K562 (cell line): ENCODE results near the gene SCAMP1. TPM values are rescaled to one million over a fixed set of nuclear protein-coding genes. Genes with fewer than 3 reads are reported as not detected.
A peak's percentile ranks its signal among the peaks of the same experiment; 100 is the strongest.

ENCODE experiments used
- BRD4 ChIP-seq: fragments of 200-600 bp; sonication (generic); IDR thresholded peaks from 2 replicates; pipeline ENCODE4 v1.6.1; 2017; ENCODE audit warnings: inconsistent platforms
- CBX5 ChIP-seq: IDR thresholded peaks from 2 replicates; pipeline ENCODE4 v1.6.1; 2014; ENCODE audit warnings: low read depth, borderline replicate concordance
- CHD4 ChIP-seq: fragments of 200-600 bp; sonication (generic); IDR thresholded peaks from 3 replicates; pipeline ENCODE4 v1.6.1; 2012; ENCODE audit warnings: low read depth, mild to moderate bottlenecking, mixed read lengths, low read length, inconsistent platforms; ENCODE audit not compliant: insufficient read depth, insufficient replicate concordance, poor library complexity, severe bottlenecking
- CSDE1 ChIP-seq, 2 experiments: fragments of 450-650 bp; IDR thresholded peaks; 2 replicates each; pipeline ENCODE4 v1.6.1; 2016; ENCODE audit warnings: mild to moderate bottlenecking in 1 of 2
- HNRNPH1 ChIP-seq: fragments of 200-400 bp; formaldehyde crosslinking; optimal IDR thresholded peaks from 2 replicates; pipeline ENCODE3; 2017; ENCODE audit warnings: low read depth, mild to moderate bottlenecking, low read length, moderate library complexity
- NFRKB ChIP-seq: fragments of 450-650 bp; IDR thresholded peaks from 2 replicates; pipeline ENCODE4 v1.6.1; 2016; ENCODE audit warnings: low read depth
- PURB ChIP-seq: sonication (generic); formaldehyde crosslinking; IDR thresholded peaks from 2 replicates; pipeline ENCODE4 v1.9.0; 2021; ENCODE audit warnings: low read depth, mild to moderate bottlenecking, missing genetic modification reagents
- SMAD1 ChIP-seq: fragments of 150-350 bp; IDR thresholded peaks from 2 replicates; pipeline ENCODE4 v1.6.1; 2014; ENCODE audit warnings: low read length, low read depth; ENCODE audit not compliant: partially characterized antibody
- SREBF1 ChIP-seq: fragments of 150-350 bp; IDR thresholded peaks from 2 replicates; pipeline ENCODE4 v1.6.1; 2014; ENCODE audit warnings: antibody characterized with exemption, low read depth, low read length, borderline replicate concordance
- TCF7L2 ChIP-seq: fragments of 150-350 bp; IDR thresholded peaks from 2 replicates; pipeline ENCODE4 v1.6.1; 2016; ENCODE audit warnings: low read depth, mild to moderate bottlenecking, low read length, moderate library complexity
- XRCC5 ChIP-seq: fragments of 200-400 bp; formaldehyde crosslinking; IDR thresholded peaks from 2 replicates; pipeline ENCODE4 v1.6.1; 2017; ENCODE audit warnings: low read depth, mild to moderate bottlenecking, low read length
- YY1 ChIP-seq, 3 experiments: IDR thresholded peaks; 2 replicates each; pipeline ENCODE4 v1.6.1; 2011; ENCODE audit warnings: low read length in 2 of 3, mild to moderate bottlenecking in 2 of 3, moderate library complexity in 2 of 3, borderline replicate concordance in 1 of 3, control low read depth in 1 of 3, low read depth in 1 of 3; ENCODE audit not compliant: insufficient read depth in 3 of 3, insufficient replicate concordance in 2 of 3, control insufficient read depth in 1 of 3, insufficient read length in 1 of 3; ENCODE audit errors: extremely low read depth in 1 of 3
- ZKSCAN1 ChIP-seq: fragments of 150-350 bp; IDR thresholded peaks from 2 replicates; pipeline ENCODE4 v1.6.1; 2016; ENCODE audit warnings: low read depth, low read length
- ZNF551 ChIP-seq: fragments of 250-450 bp; sonication (Bioruptor Pico); IDR thresholded peaks from 2 replicates; pipeline ENCODE4 v1.5.0; 2021; ENCODE audit warnings: mild to moderate bottlenecking, moderate library complexity
- ZNF764 ChIP-seq: fragments of 250-450 bp; sonication (Bioruptor Pico); IDR thresholded peaks from 2 replicates; pipeline ENCODE4 v1.4.0; 2020; ENCODE audit warnings: low read depth, mild to moderate bottlenecking, moderate library complexity
- ZZZ3 ChIP-seq: fragments of 450-650 bp; IDR thresholded peaks from 2 replicates; pipeline ENCODE4 v1.6.1; 2016; ENCODE audit warnings: antibody characterized with exemption, mild to moderate bottlenecking, moderate library complexity
- polyA plus RNA-seq, 8 experiments: library from polyadenylated mRNA; depleted of rRNA in 4 of 8; stranded (reverse) in 5 of 8; unstranded in 3 of 8; fragments of >200 nt; fragmentation: Nextera tagmentation in 2 of 8; fragmentation: Illumina TruSeq in 1 of 8; extraction: Ambion mirVana in 2 of 8; extraction: Trizol in 1 of 8; gene quantifications; 2 replicates each; pipeline versions ENCODE4 v1.2.1 to v1.2.3, GENCODE V29; 2011 to 2014; ENCODE audit warnings: inconsistent platforms in 1 of 8, missing spikeins in 1 of 8
- total RNA-seq, 7 experiments: library from RNA; depleted of rRNA in 6 of 7; stranded (reverse); fragments of >200 nt in 6 of 7; fragmentation: Illumina TruSeq in 2 of 7; extraction: Trizol in 2 of 7; gene quantifications; 2 replicates each; pipeline versions ENCODE4 v1.2.1 to v1.2.3, GENCODE V29; 2011 to 2021; ENCODE audit warnings: low replicate concordance in 1 of 7
- TF ChIP-seq, protein P1 (sequence below): sonication (generic); formaldehyde crosslinking; IDR thresholded peaks from 2 replicates; pipeline ENCODE4 v1.8.0; 2022; ENCODE audit warnings: mild to moderate bottlenecking, missing genetic modification reagents
- TF ChIP-seq, protein P2 (sequence below): fragments of 450-650 bp; IDR thresholded peaks from 2 replicates; pipeline ENCODE4 v1.6.1; 2014; ENCODE audit warnings: low read depth, mild to moderate bottlenecking, moderate library complexity, borderline replicate concordance
- TF ChIP-seq, protein P3 (sequence below): fragments of 250-450 bp; sonication (Bioruptor Pico); IDR thresholded peaks from 2 replicates; pipeline ENCODE4 v1.8.0; 2022; ENCODE audit warnings: moderate library complexity, mild to moderate bottlenecking, inconsistent platforms
- TF ChIP-seq, protein P4 (sequence below): fragments of 150-350 bp; IDR thresholded peaks from 2 replicates; pipeline ENCODE4 v1.6.1; 2014; ENCODE audit warnings: low read depth, mild to moderate bottlenecking, low read length, borderline replicate concordance

The SCAMP1 gene
- total and polyA plus RNA-seq, 9 of the 15 experiments (the other 6 are each of a cell fraction or from before 2014, with no cell fraction given): 5.4 to 23.9 (median 13.8) TPM

DNA sequence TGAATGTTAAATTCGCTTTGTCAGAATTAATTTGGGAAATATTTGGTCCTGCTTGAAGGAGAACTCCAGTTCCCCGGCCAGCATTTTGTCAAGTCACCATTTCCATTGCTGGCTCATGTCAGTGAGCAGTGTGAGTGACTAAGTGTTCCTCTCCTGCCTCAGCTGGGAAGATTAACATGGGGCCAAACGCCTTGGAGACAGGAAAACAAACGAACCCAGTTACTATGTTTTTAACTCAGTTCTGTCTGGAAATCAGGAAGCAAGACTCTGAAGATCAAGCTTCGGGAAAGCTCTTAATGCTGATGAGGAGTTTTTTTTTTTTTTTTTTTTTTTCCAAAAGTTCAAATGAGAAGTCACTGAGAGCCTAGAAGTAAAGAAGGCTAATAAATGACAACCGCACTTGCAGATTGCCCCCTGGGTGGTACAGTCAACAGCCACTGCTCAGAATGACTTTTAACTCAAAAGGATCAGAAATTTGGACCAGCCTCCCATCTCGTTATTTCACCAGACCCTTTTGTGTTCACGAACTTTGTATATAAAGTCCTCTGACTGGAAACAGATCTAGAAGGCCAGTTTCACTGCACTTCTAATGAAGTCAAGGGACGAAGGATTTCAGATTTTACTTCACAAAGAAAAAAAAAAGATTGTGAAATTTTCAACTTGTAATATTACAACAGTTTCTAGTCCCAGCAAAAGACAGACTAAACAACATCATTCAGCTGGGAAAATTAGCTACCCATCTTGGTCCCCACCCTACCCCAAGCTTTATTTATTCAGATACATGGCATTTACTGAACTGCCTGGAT lies 166.8 kb downstream of the SCAMP1 start (continued):
- TF ChIP-seq XRCC5: no peak
- no peak for TF ChIP-seq CHD4
- TF ChIP-seq, protein P1, sequence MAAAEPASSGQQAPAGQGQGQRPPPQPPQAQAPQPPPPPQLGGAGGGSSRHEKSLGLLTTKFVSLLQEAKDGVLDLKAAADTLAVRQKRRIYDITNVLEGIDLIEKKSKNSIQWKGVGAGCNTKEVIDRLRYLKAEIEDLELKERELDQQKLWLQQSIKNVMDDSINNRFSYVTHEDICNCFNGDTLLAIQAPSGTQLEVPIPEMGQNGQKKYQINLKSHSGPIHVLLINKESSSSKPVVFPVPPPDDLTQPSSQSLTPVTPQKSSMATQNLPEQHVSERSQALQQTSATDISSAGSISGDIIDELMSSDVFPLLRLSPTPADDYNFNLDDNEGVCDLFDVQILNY (CRISPR knock-in tag): no peak
- peak in 1 of 3 experiments; percentile 77 for TF ChIP-seq YY1 (IDR thresholded peaks at IDR 0.05; ENCODE audit: borderline replicate concordance in 1 of 3, control insufficient read depth in 1 of 3, extremely low read depth in 1 of 3, insufficient read depth in 3 of 3, insufficient read length in 1 of 3, insufficient replicate concordance in 2 of 3, low read depth in 1 of 3, low read length in 2 of 3)
- TF ChIP-seq, protein P2, sequence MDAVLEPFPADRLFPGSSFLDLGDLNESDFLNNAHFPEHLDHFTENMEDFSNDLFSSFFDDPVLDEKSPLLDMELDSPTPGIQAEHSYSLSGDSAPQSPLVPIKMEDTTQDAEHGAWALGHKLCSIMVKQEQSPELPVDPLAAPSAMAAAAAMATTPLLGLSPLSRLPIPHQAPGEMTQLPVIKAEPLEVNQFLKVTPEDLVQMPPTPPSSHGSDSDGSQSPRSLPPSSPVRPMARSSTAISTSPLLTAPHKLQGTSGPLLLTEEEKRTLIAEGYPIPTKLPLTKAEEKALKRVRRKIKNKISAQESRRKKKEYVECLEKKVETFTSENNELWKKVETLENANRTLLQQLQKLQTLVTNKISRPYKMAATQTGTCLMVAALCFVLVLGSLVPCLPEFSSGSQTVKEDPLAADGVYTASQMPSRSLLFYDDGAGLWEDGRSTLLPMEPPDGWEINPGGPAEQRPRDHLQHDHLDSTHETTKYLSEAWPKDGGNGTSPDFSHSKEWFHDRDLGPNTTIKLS: no peak
- no peak for TF ChIP-seq HNRNPH1
- TF ChIP-seq TCF7L2: no peak
- no peak for TF ChIP-seq ZZZ3
- no peak for TF ChIP-seq CSDE1 (IDR thresholded peaks at IDR 0.05)
- TF ChIP-seq, protein P3, sequence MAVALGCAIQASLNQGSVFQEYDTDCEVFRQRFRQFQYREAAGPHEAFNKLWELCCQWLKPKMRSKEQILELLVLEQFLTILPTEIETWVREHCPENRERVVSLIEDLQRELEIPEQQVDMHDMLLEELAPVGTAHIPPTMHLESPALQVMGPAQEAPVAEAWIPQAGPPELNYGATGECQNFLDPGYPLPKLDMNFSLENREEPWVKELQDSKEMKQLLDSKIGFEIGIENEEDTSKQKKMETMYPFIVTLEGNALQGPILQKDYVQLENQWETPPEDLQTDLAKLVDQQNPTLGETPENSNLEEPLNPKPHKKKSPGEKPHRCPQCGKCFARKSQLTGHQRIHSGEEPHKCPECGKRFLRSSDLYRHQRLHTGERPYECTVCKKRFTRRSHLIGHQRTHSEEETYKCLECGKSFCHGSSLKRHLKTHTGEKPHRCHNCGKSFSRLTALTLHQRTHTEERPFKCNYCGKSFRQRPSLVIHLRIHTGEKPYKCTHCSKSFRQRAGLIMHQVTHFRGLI (CRISPR knock-in tag): no peak
- TF ChIP-seq ZNF764 (CRISPR knock-in tag): no peak
- TF ChIP-seq ZKSCAN1: no peak
- TF ChIP-seq BRD4: no peak
- no peak for TF ChIP-seq ZNF551 (CRISPR knock-in tag)
- TF ChIP-seq CBX5: peak; percentile 95
- TF ChIP-seq SREBF1: no peak
- no peak for TF ChIP-seq SMAD1
- no peak for TF ChIP-seq PURB (CRISPR knock-in tag)
- 0 out of 2 replicates have a peak, but pooled peaks have one; percentile 66 for TF ChIP-seq NFRKB
- TF ChIP-seq, protein P4, sequence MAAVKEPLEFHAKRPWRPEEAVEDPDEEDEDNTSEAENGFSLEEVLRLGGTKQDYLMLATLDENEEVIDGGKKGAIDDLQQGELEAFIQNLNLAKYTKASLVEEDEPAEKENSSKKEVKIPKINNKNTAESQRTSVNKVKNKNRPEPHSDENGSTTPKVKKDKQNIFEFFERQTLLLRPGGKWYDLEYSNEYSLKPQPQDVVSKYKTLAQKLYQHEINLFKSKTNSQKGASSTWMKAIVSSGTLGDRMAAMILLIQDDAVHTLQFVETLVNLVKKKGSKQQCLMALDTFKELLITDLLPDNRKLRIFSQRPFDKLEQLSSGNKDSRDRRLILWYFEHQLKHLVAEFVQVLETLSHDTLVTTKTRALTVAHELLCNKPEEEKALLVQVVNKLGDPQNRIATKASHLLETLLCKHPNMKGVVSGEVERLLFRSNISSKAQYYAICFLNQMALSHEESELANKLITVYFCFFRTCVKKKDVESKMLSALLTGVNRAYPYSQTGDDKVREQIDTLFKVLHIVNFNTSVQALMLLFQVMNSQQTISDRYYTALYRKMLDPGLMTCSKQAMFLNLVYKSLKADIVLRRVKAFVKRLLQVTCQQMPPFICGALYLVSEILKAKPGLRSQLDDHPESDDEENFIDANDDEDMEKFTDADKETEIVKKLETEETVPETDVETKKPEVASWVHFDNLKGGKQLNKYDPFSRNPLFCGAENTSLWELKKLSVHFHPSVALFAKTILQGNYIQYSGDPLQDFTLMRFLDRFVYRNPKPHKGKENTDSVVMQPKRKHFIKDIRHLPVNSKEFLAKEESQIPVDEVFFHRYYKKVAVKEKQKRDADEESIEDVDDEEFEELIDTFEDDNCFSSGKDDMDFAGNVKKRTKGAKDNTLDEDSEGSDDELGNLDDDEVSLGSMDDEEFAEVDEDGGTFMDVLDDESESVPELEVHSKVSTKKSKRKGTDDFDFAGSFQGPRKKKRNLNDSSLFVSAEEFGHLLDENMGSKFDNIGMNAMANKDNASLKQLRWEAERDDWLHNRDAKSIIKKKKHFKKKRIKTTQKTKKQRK: no peak
